NCI-H2171 treated with DMSO at 0.1 percent for 48 hours (cell line): ENCODE measurements around the gene OSBPL3.

Source experiments
- DNase-seq: peaks from one replicate; lab custom pipeline; 2025; lab: John Stamatoyannopoulos, UW

OSBPL3 gene

GRCh38 chr7:24896031-24896501 is 83.9 kb downstream of the OSBPL3 start:
- DNase-seq = no peak

GRCh38 chr7:24894429-24895221 is 85.4 kb downstream of the OSBPL3 start:
- DNase-seq = no peak

GRCh38 chr7:24891311-24891735 is 88.7 kb downstream of the OSBPL3 start:
- DNase-seq = no peak

- peak; percentile 2 for DNase-seq
Observed at GRCh38 chr7:24889611-24890010, 90.4 kb downstream of the OSBPL3 start.

GRCh38 chr7:24888653-24889052 is 91.3 kb downstream of the OSBPL3 start:
- DNase-seq = no peak

- DNase-seq = no peak
Observed at GRCh38 chr7:24885716-24886115, 94.3 kb downstream of the OSBPL3 start.

- no peak for DNase-seq
Observed at GRCh38 chr7:24885305-24885704, 94.7 kb downstream of the OSBPL3 start.

GRCh38 chr7:24884401-24884800 is 95.6 kb downstream of the OSBPL3 start:
- no peak for DNase-seq

- no peak for DNase-seq
Observed at GRCh38 chr7:24883622-24884013, 96.4 kb downstream of the OSBPL3 start.

- DNase-seq = peak; percentile 76
Observed at GRCh38 chr7:24882989-24883621, 96.9 kb downstream of the OSBPL3 start.

GRCh38 chr7:24881623-24882022 is 98.4 kb downstream of the OSBPL3 start:
- no peak for DNase-seq

GRCh38 chr7:24880886-24881285 is 99.1 kb downstream of the OSBPL3 start:
- no peak for DNase-seq

GRCh38 chr7:24879291-24879690 is 100.7 kb downstream of the OSBPL3 start:
- DNase-seq = no peak

- no peak for DNase-seq
Observed at GRCh38 chr7:24877790-24878311, 102.1 kb downstream of the OSBPL3 start.

- no peak for DNase-seq
Observed at GRCh38 chr7:24874791-24875190, 105.2 kb downstream of the OSBPL3 start.

GRCh38 chr7:24873944-24874343 is 106.0 kb downstream of the OSBPL3 start:
- no peak for DNase-seq

GRCh38 chr7:24871770-24872169 is 108.2 kb downstream of the OSBPL3 start:
- DNase-seq = no peak

GRCh38 chr7:24870766-24871165 is 109.2 kb downstream of the OSBPL3 start:
- no peak for DNase-seq

GRCh38 chr7:24869572-24869971 is 110.4 kb downstream of the OSBPL3 start:
- DNase-seq = no peak

GRCh38 chr7:24868741-24869140 is 111.2 kb downstream of the OSBPL3 start:
- no peak for DNase-seq

- DNase-seq = no peak
Observed at GRCh38 chr7:24866004-24866615, 113.9 kb downstream of the OSBPL3 start.

GRCh38 chr7:24864214-24864817 is 115.7 kb downstream of the OSBPL3 start:
- no peak for DNase-seq
